ENCODE data around the gene SLX4IP.

Gene SLX4IP

DNA sequence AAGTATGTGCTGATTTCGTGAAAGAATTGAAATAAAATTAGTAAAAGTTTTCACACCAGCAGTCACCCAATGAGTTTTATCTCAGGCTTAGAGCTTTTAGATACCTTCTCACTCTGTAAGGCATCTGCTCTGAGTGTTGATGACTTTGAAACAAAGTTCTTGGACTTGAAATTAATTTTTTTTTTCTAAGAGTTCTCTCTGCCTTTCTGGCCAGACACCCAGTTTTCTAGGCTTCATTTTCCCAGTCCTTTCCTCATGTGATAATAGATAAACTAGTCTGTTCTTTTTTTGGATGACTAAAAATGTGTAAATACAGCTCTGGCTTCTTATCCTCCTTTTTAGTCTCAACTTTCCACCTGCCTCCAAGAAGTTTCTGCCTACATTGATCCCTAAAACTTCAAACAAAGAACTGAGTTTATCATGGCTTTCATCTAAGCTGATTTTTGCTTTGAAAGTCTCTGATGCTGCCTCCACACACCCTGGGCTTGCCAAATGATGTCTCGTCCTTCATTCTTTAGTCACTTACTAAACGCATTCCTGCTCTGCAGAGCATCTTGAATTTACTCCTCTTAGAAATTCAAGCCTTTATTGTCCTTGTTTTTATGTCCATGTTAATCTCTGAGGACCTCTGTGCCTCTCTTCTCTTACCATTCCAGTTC is 32.7 kb downstream of the SLX4IP start:
- no peak for DNase-seq

DNA sequence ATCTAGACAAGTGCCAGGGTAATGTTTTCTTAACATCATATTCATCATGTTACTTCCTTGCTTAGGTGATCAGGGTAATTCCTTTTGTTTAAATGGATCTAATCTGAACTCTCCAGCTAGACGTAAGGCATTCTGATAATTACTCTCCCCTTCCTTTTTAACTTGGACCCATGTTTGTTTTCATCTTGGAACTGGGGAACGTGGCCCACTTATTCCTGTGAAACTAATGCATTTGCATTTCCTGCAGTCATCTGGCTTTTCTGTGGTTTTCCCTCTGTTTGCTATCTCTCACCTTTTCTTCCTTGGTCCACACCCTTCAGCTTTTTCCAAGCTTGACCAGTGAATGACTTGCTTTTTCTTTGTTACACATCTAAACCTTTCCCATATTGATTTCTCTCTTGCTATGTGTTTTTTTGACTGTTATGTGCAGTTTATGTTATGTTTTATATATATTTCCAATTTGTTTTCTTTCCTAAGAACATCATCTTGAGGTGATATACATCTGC is 33.3 kb downstream of the SLX4IP start:
- DNase-seq = no peak

DNA sequence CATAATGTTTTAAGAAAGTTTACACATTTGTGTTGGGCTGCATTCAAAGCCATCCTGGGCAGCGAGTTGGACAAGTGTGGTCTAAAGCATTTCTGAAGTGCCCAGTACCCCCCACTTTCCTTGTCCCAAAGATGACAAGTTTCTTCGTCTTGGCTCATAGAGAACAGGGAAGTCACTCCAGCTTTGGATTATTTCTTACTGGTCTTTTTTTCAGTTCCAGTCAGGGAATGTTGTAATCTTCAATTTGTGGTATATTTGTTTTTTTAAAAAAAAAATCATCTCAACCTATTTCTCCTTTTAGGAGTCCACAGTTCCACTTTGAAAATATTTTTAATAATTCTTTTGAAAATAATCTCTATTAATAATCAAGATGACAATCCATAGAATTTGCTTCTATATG is 34.0 kb downstream of the SLX4IP start:
- no peak for DNase-seq

DNA sequence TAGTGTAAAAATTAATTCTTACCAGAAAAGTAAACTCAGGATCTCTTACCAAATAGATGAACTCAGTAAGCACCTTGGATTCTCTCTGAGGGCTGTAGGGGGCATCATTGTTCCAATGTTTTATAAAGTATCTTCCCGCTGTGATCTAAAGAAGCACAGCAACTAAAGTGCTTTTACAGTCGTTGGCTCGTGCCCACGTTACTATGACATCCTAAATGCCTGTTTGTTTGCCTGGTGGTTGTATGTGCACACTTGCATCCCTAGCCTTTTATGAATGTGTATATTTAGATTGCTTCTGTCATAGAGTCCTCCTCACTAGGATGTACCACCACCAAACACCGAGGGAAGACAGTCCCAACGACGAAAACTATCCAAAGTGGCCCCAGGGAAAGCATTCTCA is 34.5 kb downstream of the SLX4IP start:
- peak; percentile 80 for DNase-seq

DNA sequence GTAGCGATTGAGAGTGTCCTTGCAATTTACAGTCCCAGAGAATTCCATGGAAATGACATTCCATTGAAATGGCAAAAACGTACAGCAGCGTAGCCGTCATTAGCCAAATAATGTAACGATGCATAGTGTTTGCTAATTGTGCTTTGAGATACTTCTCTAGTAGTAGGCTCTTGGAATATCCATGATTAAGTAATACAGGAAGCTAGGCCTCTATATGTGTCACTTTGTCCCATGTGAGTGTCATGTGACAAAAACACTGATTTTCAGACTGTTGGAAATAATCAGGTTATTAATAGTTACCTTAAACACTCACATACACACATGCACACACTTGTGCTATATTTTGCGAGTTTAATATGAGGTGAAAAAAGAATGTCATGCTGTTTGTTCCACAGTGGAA is 35.2 kb downstream of the SLX4IP start:
- no peak for DNase-seq

DNA sequence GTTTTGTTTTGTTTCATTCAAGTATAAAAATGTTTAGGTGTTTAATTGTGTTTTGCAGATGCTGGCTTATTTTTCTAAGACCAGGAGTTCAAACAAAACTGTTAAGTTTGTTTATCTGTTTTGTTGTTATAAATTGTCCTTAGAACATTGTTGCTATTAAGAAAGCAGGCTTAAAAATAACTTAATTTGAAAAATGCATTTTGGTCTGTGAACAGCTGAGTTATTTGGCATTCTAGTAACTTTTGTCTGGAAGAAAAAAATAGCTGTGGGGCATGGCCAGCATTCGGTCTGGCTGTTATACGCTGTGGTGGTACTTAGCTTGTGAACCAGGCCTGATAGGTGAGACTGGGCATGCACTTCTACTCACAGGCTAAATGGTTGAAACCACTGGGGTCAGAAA is 37.8 kb downstream of the SLX4IP start:
- no peak for DNase-seq

DNA sequence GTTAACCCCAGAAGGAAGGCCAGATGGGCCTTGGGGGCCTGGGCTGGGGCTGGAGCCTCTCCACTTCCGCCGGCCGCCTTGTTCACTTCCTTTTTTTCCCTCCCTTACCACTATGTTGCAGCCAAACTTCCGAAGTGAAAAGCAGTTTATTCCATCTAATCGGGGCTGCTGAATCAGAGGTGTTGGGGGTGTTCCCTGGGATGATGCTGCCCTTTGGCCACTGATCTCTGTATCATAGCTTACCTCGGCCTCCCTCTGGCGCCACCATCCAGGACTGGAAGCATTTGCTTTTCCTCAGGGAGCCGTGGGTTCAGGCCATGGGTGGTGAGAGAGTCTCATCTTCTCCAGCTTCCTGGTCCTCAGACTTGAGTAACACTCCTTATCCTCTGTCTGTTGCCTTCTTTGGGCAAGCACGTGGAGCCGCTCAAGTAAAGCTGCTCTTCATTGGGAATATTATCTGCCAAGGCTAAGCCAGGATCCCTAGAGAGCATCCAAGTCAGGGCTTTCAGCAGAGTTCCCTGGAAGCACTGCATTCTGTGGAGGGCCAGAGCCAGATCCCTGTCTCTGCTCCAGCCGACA is 39.6 kb downstream of the SLX4IP start:
- no peak for DNase-seq

DNA sequence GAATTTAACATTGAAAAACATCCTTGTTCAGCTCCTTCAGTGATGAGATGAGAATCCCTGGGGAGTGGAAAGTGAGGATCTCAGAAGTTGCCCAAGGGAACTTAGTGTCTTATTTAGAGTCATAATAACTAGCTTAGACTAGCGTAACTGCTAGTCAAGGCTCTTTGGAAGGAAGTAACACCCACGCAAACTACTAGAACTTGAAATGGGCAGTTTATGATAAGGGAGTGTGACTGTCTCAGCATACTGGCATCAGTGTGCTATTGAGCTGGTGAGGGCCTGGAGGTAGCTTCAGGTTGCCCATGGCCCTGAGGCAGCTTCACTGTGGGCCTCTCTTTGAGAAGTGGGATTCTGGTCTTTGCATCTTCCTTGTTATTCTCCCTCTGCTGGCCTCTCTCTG is 40.1 kb downstream of the SLX4IP start:
- DNase-seq = no peak

DNA sequence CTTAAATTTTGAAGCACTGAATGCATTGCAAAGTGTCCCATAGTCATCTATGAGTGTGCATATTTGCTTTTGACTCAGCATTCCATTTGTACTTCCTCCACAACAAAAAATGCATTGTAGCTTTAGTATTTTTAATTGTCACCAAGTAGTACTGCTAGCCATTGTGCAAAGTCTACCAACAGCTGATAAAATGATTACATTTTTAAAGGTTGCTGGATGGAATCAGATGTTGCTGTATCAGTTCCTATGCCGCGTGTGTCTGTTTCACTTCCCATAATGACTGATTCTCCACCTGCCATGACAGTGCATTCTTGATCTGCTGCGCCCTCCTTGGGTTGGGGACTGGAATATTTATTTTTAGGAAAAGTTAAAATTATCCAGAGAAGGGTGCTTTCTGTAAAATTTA is 41.2 kb downstream of the SLX4IP start:
- DNase-seq = peak; percentile 21

DNA sequence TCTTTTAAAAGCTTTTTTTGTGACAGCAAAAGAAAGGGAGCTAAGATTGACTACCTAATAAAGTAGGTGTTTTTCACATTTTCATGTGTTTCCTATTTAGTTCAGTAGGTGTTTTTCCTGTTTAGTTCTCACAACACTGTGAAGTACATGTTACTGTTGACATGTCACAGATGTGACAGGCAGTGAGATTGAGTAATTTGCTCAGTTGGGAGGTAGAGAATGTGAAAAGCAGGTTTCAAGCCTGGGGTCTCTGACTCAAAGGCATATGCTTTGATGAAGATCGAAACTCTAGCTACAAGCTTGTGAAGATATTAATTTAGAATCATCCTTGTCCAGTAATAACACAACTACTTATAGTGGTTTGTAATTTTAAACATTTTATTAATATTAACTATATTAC is 43.1 kb downstream of the SLX4IP start:
- DNase-seq = no peak

DNA sequence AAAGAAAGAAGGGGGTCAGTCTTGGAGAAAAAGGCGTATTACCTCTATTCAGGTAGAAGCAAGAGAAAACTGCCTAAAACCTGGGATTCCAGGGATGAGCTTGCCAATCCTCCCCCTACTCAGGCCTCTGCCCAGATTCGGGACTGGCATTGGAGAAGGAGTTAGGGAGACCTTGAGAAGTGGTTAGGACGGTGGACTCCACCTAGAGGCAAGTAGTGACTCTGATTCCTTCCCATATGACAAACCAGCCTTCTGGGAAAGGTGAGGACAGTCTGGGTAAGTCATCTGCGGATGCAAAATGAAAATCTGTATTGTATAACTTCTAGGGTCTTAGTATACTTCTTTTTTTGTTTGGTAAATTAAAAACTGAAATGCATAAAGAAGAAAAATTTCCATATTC is 43.8 kb downstream of the SLX4IP start:
- DNase-seq = no peak

DNA sequence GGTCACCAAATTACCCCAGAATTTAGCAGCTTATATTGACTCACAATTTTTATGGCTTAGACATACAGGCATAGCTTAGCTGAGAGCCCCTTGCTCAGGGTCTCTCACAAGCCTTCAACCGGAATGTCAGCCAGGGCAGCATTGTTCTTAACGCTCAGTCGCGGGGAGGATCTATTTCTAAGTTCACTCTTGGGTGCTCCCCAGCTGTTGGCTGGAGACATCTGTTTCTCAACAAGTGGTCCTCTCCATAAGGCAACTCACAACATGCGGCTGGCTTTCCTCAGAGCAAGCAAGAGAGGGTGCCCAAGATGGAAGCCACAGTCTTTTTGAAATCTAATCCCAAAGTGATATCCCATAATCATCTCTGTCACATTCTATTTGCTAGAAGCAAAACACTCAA is 46.6 kb downstream of the SLX4IP start:
- no peak for DNase-seq

DNA sequence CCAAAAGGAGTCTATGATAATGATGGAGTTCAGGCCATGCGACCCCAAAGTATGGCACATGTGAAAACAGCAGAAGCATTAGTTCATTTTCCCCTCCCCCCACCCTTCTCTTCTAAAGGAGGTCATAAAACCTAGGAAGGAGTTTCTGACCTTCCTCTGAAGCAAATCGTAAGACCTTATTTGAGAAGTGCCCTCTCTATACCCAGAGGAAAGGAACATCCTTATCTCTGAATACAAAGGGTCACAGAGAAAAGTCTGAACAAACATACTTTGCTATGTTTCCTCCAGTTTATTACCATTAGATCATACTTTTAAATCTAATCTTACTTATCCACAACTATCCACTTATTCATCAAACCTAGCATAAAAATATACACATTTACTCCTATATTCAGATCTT is 48.6 kb downstream of the SLX4IP start:
- DNase-seq = no peak

DNA sequence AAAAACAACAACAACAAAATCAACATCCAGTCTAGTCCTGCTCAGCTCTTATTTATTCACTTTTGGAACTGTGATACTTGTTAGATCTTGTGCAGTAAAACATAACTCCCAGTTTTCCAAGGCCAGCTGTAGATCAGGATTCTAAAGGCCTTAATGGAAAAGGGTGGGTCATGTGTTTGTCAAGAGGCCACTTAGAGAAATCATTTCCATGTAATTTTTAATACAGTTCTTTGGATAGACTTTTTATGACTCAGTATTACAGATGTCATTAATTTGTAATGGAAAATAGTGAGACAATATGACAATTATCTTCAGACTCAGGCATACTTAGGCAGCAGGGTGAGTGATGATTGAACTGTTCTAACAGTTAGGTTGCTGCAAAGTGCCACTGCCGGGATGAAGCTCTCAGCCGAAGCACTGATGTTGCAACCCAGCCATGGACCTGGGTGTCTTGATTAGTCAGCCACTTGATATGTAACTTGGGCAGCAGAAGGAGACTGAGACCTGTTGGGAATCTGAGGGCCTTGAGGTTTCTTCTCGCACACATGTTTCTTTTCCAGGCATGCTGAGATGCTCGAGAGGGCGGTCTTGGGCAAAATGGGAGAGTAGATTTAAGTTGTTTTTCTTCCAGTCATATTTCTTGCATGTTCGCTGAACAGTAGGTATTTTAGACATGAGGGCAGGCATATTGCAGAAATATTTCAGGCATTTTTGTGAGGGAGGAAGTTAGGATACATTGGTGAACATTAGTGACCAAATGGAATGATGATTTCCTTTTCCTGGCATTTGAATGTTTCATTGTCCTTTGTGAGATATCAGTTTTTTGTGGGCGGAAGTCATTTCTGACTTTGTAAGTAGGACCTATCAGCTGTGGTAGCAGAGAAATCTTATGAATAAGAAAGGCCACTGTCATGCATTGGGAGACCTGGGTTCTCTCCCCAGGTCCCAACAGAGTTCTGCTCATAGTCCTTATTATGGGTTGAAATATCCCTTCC is 52.3 kb downstream of the SLX4IP start:
- peak; percentile 55 for DNase-seq

DNA sequence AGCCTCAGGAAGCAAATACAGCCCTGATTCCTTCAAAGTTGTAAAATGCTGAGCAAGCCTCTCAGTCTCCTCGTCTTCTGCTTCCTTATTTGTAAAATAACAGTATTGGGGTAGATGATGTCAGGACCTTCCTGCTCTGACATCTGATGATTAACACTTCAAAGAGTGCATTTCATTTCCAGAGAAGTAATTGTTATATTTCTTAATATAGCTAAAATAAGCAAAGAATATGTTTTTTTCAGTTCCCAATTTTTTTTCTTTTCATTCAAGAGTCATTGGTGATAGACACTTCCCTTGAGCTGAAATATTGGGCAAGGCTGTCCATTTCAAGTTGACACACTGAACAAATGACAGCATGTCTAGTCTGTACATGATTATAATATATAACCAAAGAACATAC is 53.4 kb downstream of the SLX4IP start:
- no peak for DNase-seq

DNA sequence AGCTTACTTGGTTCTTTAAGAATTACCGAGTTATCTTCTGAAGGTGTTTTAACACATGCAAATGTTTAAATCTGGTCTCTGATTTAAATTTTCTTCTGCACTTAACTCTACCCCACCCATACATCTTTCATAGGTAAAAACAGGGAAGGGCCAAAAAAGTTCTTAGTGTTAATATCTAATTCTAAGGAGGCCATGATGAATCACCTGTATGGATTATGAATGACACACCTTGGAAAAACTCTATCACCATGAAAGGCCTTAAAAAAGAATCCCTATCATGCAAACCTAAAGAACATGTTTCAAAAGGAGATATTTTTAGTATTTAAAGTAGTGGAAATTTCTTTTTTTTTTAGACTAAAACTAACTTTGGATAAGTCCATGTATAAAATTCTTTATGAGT is 54.7 kb downstream of the SLX4IP start:
- DNase-seq = no peak

DNA sequence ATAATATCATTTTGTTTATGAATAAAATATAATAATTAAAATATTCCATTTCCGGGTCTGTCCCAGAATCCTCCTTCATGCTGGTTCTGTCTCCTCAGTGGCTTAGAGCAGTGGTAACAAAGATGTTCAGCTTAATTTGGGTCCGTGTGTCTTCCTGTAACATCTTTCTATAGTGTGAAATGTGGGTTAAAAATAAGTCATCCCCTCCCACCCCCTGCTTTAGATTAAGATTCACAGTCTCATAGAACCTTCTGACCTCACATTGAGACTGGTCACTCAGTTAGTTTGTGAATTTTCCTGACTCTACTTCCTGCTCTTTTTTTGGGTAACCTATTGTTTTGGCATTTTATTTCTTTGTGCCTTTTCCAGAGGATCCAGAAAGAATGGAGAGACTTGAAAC is 55.2 kb downstream of the SLX4IP start:
- DNase-seq = no peak

DNA sequence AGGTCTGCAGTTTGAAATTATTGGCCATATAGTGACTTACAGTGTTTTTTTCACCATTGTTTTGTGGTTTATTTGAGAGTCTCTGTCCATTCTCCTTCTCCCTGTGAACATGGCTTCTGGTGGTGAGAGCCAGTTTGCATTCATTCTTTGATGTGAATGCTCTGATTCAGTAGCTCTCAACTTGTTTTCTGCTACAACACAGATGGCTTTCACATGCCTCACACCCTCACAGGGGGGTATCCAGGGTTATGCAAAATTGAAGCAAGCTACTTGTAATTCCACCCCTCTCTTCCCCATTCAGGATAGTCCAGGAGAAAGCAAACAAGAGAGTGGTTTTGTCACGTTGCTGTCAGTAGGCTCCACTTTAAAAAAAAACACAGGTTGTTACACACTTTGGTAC is 55.6 kb downstream of the SLX4IP start:
- peak; percentile 57 for DNase-seq

DNA sequence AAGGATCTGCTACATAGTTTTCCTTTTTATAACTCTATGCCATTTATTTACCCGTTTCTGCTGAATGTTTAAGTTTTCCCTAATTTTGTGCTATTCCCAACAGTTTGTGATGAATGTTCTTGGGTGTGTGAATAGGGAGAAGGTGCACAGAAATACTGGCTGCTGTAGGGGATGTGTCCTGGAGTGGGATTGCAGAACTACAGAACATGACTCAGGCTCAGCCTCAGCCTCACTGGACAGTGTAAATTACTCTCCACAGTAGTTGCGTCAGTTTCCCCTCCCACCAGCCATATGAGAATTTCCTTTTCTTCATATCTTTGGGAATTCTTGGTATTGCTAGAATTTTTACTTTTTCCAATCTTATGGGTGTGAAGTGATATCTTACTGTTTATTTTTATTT is 57.0 kb downstream of the SLX4IP start:
- DNase-seq = peak; percentile 64

DNA sequence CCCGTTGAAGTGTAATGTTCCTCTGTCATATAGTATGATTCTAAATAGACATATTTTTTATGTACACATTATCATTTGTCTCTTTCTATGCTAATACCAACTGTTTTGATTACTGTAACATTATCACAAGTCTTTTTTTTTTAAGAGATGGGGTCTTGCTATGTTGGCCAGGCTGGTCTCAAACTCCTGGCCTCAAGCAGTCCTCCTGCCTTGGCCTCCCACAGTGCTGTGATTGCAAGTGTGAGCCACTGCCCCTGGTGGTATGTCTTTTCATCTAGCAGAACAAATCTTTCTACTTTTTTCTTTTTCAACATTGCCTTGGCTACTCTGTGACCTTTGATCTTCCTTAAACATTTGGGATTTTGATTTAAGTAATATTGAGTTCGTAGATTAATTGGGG is 57.7 kb downstream of the SLX4IP start:
- no peak for DNase-seq

DNA sequence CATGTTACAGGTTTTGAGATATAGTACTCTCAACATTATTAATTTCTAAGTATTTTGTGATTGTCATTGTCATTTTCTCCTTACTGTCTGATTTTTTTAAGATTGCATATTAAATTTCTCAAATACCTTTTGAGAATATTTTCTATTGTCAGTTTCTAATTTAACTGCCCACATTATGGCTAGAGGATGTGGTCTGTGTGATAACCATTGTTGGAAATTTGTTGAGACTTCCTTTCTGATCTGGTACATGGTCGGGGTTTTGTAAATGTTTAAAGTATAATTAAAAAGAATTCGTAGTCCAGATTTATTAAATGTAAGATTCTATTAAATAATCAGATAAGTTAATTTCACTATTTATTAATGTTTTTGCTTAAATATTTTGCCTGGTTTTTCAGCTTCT is 60.1 kb downstream of the SLX4IP start:
- no peak for DNase-seq

DNA sequence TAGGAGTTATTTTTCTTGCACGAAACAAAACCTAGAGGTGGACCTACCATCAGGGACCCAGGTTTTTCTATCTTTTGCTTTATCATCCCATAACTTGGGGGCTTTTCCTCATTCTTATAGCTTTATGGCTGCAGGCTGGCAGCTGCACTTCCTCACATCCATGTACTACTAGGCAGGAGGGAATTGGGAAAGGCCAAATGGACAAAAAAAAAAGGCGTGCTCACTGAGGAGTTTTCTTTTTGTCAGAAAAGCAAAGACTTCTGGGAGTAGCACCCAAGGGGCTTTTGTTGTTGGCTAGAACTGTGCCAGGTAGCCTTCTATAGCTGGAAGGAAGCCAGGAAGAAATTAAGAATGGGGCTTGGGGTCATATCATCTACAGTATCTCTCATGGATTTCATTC is 61.4 kb downstream of the SLX4IP start:
- no peak for DNase-seq

DNA sequence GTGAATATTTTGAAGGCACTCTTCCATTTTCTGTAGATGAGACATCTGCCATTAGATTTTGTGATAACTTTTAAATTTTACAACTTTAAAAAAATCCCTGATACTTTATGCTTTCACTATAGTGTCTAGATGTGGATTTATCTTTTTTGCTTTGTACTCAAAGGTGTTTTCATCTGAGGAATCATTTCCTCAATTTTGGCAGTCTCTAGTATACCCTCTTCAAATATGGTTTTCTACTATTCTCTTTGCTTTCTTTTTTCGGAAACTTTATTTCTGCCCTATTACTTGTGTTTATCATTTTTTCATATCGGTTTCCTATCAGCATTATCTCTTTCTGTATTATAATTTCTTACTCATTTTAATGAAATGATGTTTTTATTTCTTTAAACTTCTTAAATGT is 62.2 kb downstream of the SLX4IP start:
- DNase-seq = no peak

DNA sequence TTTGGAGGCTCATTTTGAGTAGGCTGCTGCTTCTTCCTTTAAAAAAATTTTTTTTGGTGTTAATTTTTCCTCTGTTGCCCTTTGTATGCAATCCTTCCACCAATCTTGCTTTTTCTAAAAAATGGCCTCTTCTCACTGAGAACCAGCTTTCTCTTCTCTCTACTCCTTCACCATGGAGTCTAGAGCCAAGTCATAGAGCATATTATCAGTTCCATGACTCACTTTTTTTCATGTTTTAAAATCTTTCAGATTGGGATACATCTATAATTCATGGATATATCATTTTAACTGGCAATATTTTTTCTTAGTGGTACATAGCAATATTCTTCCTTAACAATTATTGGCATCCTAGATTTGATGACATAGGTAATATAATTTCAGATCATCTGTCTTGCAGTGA is 62.7 kb downstream of the SLX4IP start:
- no peak for DNase-seq

All from fibroblast of upper back skin (primary cell).